ENCODE results near the gene AMACR. TPM values are rescaled to one million over a fixed set of nuclear protein-coding genes. Genes with fewer than 3 reads are reported as not detected.

Gene AMACR
- total and polyA plus RNA-seq, 9 of the 15 experiments (the other 6 are each of a cell fraction or from before 2014, with no cell fraction given): 0.72 to 4.6 (median 4.0) TPM

- ChIA-PET CTCF (ENCODE audit: low intra/inter-chr PET ratio) (no interaction called here), POLR2A (interaction anchor here (0.9 kb wide), 1 partner anchor 25 kb away, joined by 3 read pairs; no protein-coding TSS in a partner anchor)
- no TSS peak for BruUV-seq (replicated peaks)
- Histone ChIP-seq H3K4me1 (replicated peaks in 1 of 2; ENCODE audit: control insufficient read depth in 2 of 2, insufficient read depth in 2 of 2, low read length in 2 of 2) (no peaks in the 10 kb centered on the region), H3K27ac (ENCODE audit: extremely low read depth, low read depth, low read length) (no peak overlapping the region), H4K20me1 (replicated peaks; ENCODE audit: control insufficient read depth, insufficient read depth, low read length) (0 out of 2 replicates have a peak, but pooled peaks cover 4% of the 10 kb centered on the region), H2AFZ (ENCODE audit: low read depth, low read length) (no peak overlapping the region), H3K4me2 (ENCODE audit: insufficient read depth, low read length) (no peak overlapping the region), H3K9ac (ENCODE audit: insufficient read depth in 1 of 2, low read depth in 2 of 2, low read length in 2 of 2) (no peak overlapping the region), H3K79me2 (ENCODE audit: control insufficient read depth, insufficient read depth, low read length) (no peaks in the 10 kb centered on the region), H3K36me3 (ENCODE audit: control insufficient read depth, insufficient read depth, low read length) (no peaks in the 10 kb centered on the region), H3K4me3 (no peak overlapping the region), H3K9me1 (ENCODE audit: control insufficient read depth, insufficient read depth, low read length) (no peaks in the 10 kb centered on the region), H3K9me3 (replicated peaks; ENCODE audit: control insufficient read depth, insufficient read depth, low read depth, low read length) (no peaks in the 10 kb centered on the region), H3K27me3 (ENCODE audit: control insufficient read depth in 2 of 2, insufficient read depth in 2 of 2, low read length in 2 of 2) (peaks cover 4 to 9% of the 10 kb centered on the region in 2 experiments; a peak in 2 of 5 replicates)
- intact Hi-C loops (cut with micrococcal nuclease) (no loop called here), in situ Hi-C loops (cut with MboI) (no loop called here)
- ATAC-seq (no peak), FAIRE-seq (no peak), DNase-seq (ENCODE audit: extremely low read depth in 1 of 4, low spot score in 3 of 4) (no peak)
- 9% methylated on average over 10 of the region's 10 CpGs for WGBS (ENCODE audit: insufficient coverage, low coverage, missing lambda C conversion rate)
- TF ChIP-seq ZNF584 (CRISPR knock-in tag; IDR thresholded peaks at IDR 0.05; ENCODE audit: low read depth) (no peak), KLF13 (tag; IDR thresholded peaks at IDR 0.05; ENCODE audit: borderline replicate concordance, low read depth) (no peak), ETV6 (IDR thresholded peaks at IDR 0.05; ENCODE audit: borderline replicate concordance in 1 of 2, low read depth in 2 of 2, low read length in 1 of 2) (no peak), ETV6 (CRISPR knock-in tag; IDR thresholded peaks at IDR 0.05; ENCODE audit: borderline replicate concordance) (no peak), RREB1 (CRISPR knock-in tag; IDR thresholded peaks at IDR 0.05) (no peak), ZKSCAN8 (CRISPR knock-in tag; IDR thresholded peaks at IDR 0.05) (no peak), HSF4 (CRISPR knock-in tag; IDR thresholded peaks at IDR 0.05; ENCODE audit: borderline replicate concordance) (no peak), MITF (IDR thresholded peaks at IDR 0.05) (no peak), JUND (IDR thresholded peaks at IDR 0.05; ENCODE audit: borderline replicate concordance, low read depth, low read length) (no peak), JUND (tag; IDR thresholded peaks at IDR 0.05; ENCODE audit: borderline replicate concordance, low read depth, low read length) (no peak), SMARCE1 (IDR thresholded peaks at IDR 0.05) (no peak)
- TF ChIP-seq, protein P1, sequence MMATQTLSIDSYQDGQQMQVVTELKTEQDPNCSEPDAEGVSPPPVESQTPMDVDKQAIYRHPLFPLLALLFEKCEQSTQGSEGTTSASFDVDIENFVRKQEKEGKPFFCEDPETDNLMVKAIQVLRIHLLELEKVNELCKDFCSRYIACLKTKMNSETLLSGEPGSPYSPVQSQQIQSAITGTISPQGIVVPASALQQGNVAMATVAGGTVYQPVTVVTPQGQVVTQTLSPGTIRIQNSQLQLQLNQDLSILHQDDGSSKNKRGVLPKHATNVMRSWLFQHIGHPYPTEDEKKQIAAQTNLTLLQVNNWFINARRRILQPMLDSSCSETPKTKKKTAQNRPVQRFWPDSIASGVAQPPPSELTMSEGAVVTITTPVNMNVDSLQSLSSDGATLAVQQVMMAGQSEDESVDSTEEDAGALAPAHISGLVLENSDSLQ (IDR thresholded peaks at IDR 0.05): no peak
These were observed 31.7 kb upstream of the AMACR start for GRCh38 chr5:34039398-34040157.

All from K562 (cell line).